GM19099 (cell line): ENCODE results near the gene SLC6A20.

Experiments used
- POLR2A ChIP-seq: IDR thresholded peaks from 3 replicates; pipeline ENCODE4 v1.6.1; 2011; ENCODE audit warnings: low read depth; ENCODE audit not compliant: insufficient read length; ENCODE audit errors: extremely low read depth

SLC6A20 gene

GRCh38 chr3:45789235-45789812 lies 7.0 kb downstream of the SLC6A20 start:
- no peak for TF ChIP-seq POLR2A

- TF ChIP-seq POLR2A: no peak
Observed at GRCh38 chr3:45787551-45787950, 8.8 kb downstream of the SLC6A20 start.

- TF ChIP-seq POLR2A: no peak
Observed at GRCh38 chr3:45786801-45787495, 9.4 kb downstream of the SLC6A20 start.

GRCh38 chr3:45785605-45786150 lies 10.7 kb downstream of the SLC6A20 start:
- no peak for TF ChIP-seq POLR2A

GRCh38 chr3:45783667-45784066 lies 12.7 kb downstream of the SLC6A20 start:
- no peak for TF ChIP-seq POLR2A

DNA sequence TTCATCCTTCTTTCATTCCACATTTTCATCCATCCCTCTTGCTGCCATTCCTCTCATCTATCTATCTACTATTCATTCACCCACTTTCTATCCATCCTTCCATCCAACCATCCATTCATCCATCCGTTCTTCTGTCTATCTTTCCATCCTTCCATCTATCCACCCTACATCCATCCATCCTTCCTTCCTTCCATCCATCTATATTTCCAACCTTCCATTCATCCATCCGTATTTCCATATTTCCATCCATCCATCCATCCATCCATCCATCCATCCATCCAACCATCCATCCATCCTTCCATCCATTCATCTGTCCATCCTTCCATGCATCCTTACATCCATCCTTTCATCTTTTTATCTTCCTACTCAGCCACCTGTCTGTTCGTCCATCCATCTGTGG lies 14.0 kb downstream of the SLC6A20 start:
- no peak for TF ChIP-seq POLR2A

DNA sequence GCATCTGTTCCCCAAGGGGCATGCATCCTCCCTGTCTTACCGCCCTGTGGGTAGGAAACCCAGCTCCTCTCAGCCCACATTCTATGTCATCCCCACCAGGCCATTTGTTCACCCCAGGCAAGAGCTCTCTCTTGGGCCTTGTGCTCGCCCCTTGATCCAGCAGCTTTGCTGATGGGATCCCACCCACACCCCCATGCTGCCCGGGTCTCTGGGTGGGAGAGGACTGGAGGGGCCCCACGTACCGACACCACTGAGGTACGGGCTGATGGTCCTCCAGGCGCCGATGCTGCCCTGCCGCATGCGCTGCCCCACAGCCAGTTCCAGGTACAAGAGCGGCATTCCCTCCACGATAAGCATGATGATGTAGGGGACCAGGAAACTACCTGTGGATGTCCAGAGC lies 14.5 kb downstream of the SLC6A20 start:
- TF ChIP-seq POLR2A: no peak

GRCh38 chr3:45781271-45781670 lies 15.1 kb downstream of the SLC6A20 start:
- no peak for TF ChIP-seq POLR2A

DNA sequence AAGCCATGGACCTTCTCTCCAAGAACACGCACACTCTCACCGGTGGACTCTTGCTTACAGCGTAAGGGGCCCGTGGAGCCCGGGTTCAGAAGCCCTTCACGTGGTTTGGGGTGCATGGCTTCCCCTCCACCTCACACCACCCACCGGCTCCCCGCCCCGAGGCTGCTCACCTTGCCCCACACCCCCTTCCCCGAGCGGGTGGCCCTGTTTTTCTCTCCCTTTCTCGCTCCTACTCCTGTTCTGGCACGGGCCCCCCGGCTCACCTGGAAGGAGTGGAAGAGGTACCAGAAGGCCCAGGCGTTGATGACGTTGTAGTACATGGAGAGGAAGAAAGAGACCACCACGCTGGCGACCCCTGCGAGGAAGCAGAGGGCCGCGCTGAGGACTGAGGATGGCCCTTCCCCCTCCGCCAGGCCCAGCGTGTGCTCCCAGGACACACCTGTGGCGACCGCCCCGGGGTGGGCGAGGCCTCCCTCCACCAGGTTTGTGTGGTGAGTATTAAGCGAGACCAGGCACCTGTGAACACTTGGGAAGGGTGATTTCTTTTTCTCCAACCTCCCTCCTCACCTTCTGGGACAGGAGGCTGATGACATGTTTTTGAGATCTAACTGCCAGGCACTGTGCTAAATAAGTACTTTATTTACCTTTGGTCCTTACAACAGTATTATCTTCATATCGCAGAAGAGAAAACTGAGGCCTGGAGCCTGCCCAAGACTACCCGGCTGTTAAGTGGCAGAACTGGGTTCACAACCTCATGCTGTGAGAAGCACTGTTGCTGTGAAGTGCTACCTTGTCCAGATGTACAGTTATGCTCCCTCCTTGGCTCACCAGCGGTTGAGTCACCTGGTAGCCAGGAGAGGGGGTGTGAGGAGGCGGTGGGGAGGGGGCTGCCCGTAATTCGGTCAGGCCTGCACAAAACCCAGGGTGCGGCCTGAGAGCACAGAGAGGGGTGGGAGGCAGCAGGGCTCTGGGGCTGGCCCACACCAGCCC lies 16.3 kb downstream of the SLC6A20 start:
- no peak for TF ChIP-seq POLR2A

DNA sequence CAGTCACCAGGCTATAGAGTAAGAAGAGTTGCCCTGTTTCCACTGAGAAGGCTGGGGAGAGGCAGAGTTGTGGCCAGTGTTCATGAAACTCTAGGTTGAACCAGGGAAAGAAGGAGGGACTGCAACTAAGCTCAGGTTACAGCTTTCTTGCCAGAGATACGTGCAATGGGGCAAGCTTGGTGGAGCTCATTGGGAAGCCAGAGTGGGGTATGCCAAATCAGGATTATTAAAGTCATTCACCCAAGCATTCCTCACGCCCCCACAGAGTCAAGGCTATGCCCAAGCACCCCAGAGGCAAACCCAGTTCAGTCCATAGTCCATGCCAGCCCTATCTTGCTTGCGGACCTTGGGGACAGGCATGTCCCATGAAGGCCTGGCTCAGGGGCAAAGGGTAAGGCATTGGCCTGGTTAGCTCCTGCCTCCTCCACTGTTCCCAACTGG lies 17.6 kb downstream of the SLC6A20 start:
- no peak for TF ChIP-seq POLR2A

DNA sequence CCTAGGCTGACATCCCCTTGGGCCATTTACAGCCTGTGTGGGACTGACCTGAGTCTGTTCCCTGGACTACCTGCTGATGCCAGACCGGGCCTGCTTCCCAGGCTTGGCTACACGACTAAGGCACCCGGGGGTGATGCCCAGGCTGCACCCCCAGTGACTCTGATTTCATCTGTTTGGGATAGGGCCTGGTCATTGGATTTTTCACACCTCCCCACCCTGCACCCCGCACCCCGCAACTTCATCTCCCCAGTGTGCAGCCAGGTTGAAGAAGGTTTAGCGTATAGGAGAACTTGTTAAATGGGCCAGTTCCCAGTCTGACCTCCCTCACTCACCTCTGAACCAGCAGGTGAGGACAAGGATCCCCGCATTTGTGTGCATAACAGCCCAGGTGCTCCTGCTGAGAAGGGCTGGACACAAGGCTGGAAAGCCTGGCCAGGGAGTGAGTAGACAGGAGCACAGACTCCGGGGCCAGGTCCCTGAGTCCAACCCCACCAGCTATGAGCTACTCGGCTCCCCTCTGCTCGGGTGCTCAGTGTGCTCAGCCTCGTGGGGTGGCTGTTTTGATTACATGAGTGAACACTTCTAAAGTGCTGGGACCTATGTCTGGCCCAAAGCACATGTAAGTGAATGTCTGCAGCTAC lies 18.5 kb downstream of the SLC6A20 start:
- no peak for TF ChIP-seq POLR2A

DNA sequence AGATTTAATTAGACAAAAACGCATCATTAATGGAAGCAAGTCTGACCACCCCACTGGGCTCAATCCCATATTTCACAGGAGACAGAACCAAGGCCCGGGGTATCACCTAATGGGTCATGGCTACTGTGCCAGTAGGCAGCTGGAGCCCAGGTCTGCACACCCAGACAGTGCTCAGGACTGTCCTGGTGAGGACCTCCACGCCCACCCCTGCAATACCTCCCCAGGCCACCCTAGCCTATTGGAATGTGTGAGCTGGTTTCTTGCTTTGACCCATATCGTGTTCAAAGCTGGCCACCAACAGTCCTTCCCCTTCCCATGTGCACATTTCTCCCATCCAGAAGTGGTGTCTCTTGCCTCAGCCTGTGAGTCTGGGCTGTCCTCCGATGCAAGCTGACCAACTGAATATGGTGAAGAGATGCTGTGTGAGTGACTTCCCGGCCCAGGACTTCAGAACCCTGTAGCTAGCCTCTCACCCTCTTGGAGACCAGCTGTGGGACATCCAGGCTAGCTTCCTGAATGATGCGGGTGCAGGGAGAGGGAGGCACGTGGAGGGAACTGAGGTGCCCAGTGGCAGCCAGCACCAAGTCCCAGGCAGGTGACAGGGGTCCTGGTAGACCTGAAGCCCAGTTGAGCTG lies 19.1 kb downstream of the SLC6A20 start:
- no peak for TF ChIP-seq POLR2A

- TF ChIP-seq POLR2A: no peak
Observed at GRCh38 chr3:45776611-45777010, 19.7 kb downstream of the SLC6A20 start.

GRCh38 chr3:45776301-45776595 lies 20.1 kb downstream of the SLC6A20 start:
- TF ChIP-seq POLR2A: no peak
